ENCODE results near the gene DNAH8. TPM values are rescaled to one million over a fixed set of nuclear protein-coding genes. Genes with fewer than 3 reads are reported as not detected.

DNAH8 gene
- total and polyA plus RNA-seq, 2 donors (not counting 3 experiments of a cell fraction or from before 2014, with no cell fraction given): 0.29 to 0.61 TPM

- Histone ChIP-seq H3K4me1 (ENCODE audit: control insufficient read depth, extremely low read depth, insufficient read depth, low read length) (no peaks in the 10 kb centered on the region), H4K20me1 (replicated peaks; ENCODE audit: control insufficient read depth, extremely low read depth, insufficient read depth, low read length) (no peaks in the 10 kb centered on the region), H2AFZ (ENCODE audit: low read depth, low read length) (no peak overlapping the region), H3K36me3 (ENCODE audit: control insufficient read depth in 2 of 2, extremely low read depth in 1 of 2, insufficient read depth in 2 of 2, low read length in 2 of 2) (no peaks in the 10 kb centered on the region), H3K4me3 (replicated peaks in 1 of 3; ENCODE audit: insufficient read depth in 1 of 3, low read depth in 1 of 3, low read length in 3 of 3) (no peak overlapping the region), H3K27me3 (ENCODE audit: control insufficient read depth in 2 of 2, insufficient read depth in 2 of 2, low read length in 2 of 2) (peaks cover 0 to 2% of the 10 kb centered on the region in 2 experiments), H3K79me2 (ENCODE audit: control insufficient read depth, insufficient read depth, low read length) (no peaks in the 10 kb centered on the region), H3K9me1 (replicated peaks; ENCODE audit: control insufficient read depth, extremely low read depth, insufficient read depth, low read length) (no peaks in the 10 kb centered on the region), H3K27ac (ENCODE audit: insufficient read depth, low read depth, low read length) (no peak overlapping the region), H3K4me2 (ENCODE audit: insufficient read depth, low read length) (no peak overlapping the region), H3K9ac (replicated peaks; ENCODE audit: extremely low read depth, insufficient read depth, low read length) (no peak overlapping the region), H3K9me3 (replicated peaks; ENCODE audit: control insufficient read depth, insufficient read depth, low read length) (no peaks in the 10 kb centered on the region)
- no peak for TF ChIP-seq POLR2A (IDR thresholded peaks at IDR 0.05; ENCODE audit: low read depth, low read length)
- TF ChIP-seq POLR2AphosphoS5 (IDR thresholded peaks at IDR 0.05; ENCODE audit: insufficient read depth, low read depth, low read length): no peak
- TF ChIP-seq EZH2 (IDR thresholded peaks at IDR 0.05; ENCODE audit: borderline replicate concordance, low read depth, low read length, severe bottlenecking): no peak
- TF ChIP-seq MYC (IDR thresholded peaks at IDR 0.05; ENCODE audit: low read depth, low read length): no peak
- TF ChIP-seq GATA2 (IDR thresholded peaks at IDR 0.05; ENCODE audit: insufficient read depth, insufficient read length, low read depth, low read length): no peak
- TF ChIP-seq FOS (IDR thresholded peaks at IDR 0.05; ENCODE audit: borderline replicate concordance, insufficient read depth, low read length): peak; percentile 41
- TF ChIP-seq JUN (IDR thresholded peaks at IDR 0.05; ENCODE audit: borderline replicate concordance, insufficient read depth, insufficient read length, low read depth): no peak
- DNase-seq (ENCODE audit: low read depth, low spot score) (no peak), FAIRE-seq (no peak)
- dilution Hi-C loops (cut with MboI; ENCODE audit: extremely low pct_ligation_motif_present, low sequenced_read_pairs) (no loop called here), intact Hi-C loops (cut with micrococcal nuclease) (no loop called here)
- no TSS peak for BruUV-seq (replicated peaks)
- ChIA-PET CTCF (interaction anchor here (1.2 kb wide), 1 partner anchor 26 kb away, joined by 3 read pairs; no protein-coding TSS in a partner anchor), POLR2A (no interaction called here)
Measured at GRCh38 chr6:38846844-38847243, 131.7 kb downstream of the DNAH8 start.

- no peak overlapping the region for H3K4me3 ChIP-seq (replicated peaks in 1 of 3; ENCODE audit: insufficient read depth in 1 of 3, low read depth in 1 of 3, low read length in 3 of 3)
- H3K79me2 ChIP-seq (ENCODE audit: control insufficient read depth, insufficient read depth, low read length): no peaks in the 10 kb centered on the region
- peaks cover 0 to 2% of the 10 kb centered on the region in 2 experiments for H3K27me3 ChIP-seq (ENCODE audit: control insufficient read depth in 2 of 2, insufficient read depth in 2 of 2, low read length in 2 of 2)
- CTCF ChIA-PET: interaction anchor here (1.2 kb wide), 1 partner anchor 25 kb away, joined by 3 read pairs; no protein-coding TSS in a partner anchor
- no peak for TF ChIP-seq EZH2 (IDR thresholded peaks at IDR 0.05; ENCODE audit: borderline replicate concordance, low read depth, low read length, severe bottlenecking)
- TF ChIP-seq GATA2 (IDR thresholded peaks at IDR 0.05; ENCODE audit: insufficient read depth, insufficient read length, low read depth, low read length): no peak
- no peak for TF ChIP-seq POLR2A (IDR thresholded peaks at IDR 0.05; ENCODE audit: low read depth, low read length)
- no peak for TF ChIP-seq POLR2AphosphoS5 (IDR thresholded peaks at IDR 0.05; ENCODE audit: insufficient read depth, low read depth, low read length)
- TF ChIP-seq CTCF (IDR thresholded peaks at IDR 0.05; ENCODE audit: extremely low read depth in 1 of 2, insufficient read depth in 1 of 2, low read depth in 1 of 2, low read length in 2 of 2): no peak
- TF ChIP-seq MYC (IDR thresholded peaks at IDR 0.05; ENCODE audit: low read depth, low read length): no peak
- no peak for TF ChIP-seq JUN (IDR thresholded peaks at IDR 0.05; ENCODE audit: borderline replicate concordance, insufficient read depth, insufficient read length, low read depth)
- TF ChIP-seq, protein P1, sequence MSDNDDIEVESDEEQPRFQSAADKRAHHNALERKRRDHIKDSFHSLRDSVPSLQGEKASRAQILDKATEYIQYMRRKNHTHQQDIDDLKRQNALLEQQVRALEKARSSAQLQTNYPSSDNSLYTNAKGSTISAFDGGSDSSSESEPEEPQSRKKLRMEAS (IDR thresholded peaks at IDR 0.05; ENCODE audit: insufficient read depth, insufficient read length): no peak
- no peak for TF ChIP-seq FOS (IDR thresholded peaks at IDR 0.05; ENCODE audit: borderline replicate concordance, insufficient read depth, low read length)
- intact Hi-C loops (cut with micrococcal nuclease) (no loop called here), dilution Hi-C loops (cut with MboI; ENCODE audit: extremely low pct_ligation_motif_present, low sequenced_read_pairs) (no loop called here)
- no peak overlapping the region for H3K9ac ChIP-seq (replicated peaks; ENCODE audit: extremely low read depth, insufficient read depth, low read length)
- FAIRE-seq: no peak
- POLR2A ChIA-PET: no interaction called here
- no peaks in the 10 kb centered on the region for H3K4me1 ChIP-seq (ENCODE audit: control insufficient read depth, extremely low read depth, insufficient read depth, low read length)
- H2AFZ ChIP-seq (ENCODE audit: low read depth, low read length): no peak overlapping the region
- H3K36me3 ChIP-seq (ENCODE audit: control insufficient read depth in 2 of 2, extremely low read depth in 1 of 2, insufficient read depth in 2 of 2, low read length in 2 of 2): no peaks in the 10 kb centered on the region
- H3K27ac ChIP-seq (ENCODE audit: insufficient read depth, low read depth, low read length): no peak overlapping the region
- DNase-seq (ENCODE audit: low read depth, low spot score): no peak
- H3K4me2 ChIP-seq (ENCODE audit: insufficient read depth, low read length): no peak overlapping the region
- no peaks in the 10 kb centered on the region for H4K20me1 ChIP-seq (replicated peaks; ENCODE audit: control insufficient read depth, extremely low read depth, insufficient read depth, low read length)
- H3K9me3 ChIP-seq (replicated peaks; ENCODE audit: control insufficient read depth, insufficient read depth, low read length): no peaks in the 10 kb centered on the region
- BruUV-seq (replicated peaks): no TSS peak
- no peaks in the 10 kb centered on the region for H3K9me1 ChIP-seq (replicated peaks; ENCODE audit: control insufficient read depth, extremely low read depth, insufficient read depth, low read length)
Measured at GRCh38 chr6:38847497-38847896, 132.4 kb downstream of the DNAH8 start.
